Testis (tissue), 3 donors: ENCODE measurements around the gene VEGFB. TPM values are rescaled to one million over a fixed set of nuclear protein-coding genes. Genes with fewer than 3 reads are reported as not detected.

Experiments
- DNase-seq: peaks from one replicate; pipeline ENCODE4 v3.0.0-alpha.2; 2019
- H3K27ac ChIP-seq, 2 donors: fragments of 200-600 bp; sonication (generic); one replicate each; pipeline ENCODE4 v1.5.1; 2019
- H3K27me3 ChIP-seq: fragments of 200-600 bp; sonication (generic); one replicate; pipeline ENCODE4 v1.5.1; 2019
- H3K36me3 ChIP-seq: fragments of 200-600 bp; sonication (generic); one replicate; pipeline ENCODE4 v1.5.1; 2017; ENCODE audit warnings: low read depth; ENCODE audit errors: missing control alignments
- H3K4me1 ChIP-seq: fragments of 200-600 bp; sonication (generic); one replicate; pipeline ENCODE4 v1.5.1; 2019
- H3K4me3 ChIP-seq, 2 donors: fragments of 200-600 bp; sonication (generic); one replicate each; pipeline ENCODE4 v1.5.1; 2017 to 2019
- H3K9me3 ChIP-seq: fragments of 200-600 bp; sonication (generic); one replicate; pipeline ENCODE4 v1.5.1; 2017
- POLR2A ChIP-seq: fragments of 450-650 bp; IDR thresholded peaks from one replicate; pipeline ENCODE4 v1.6.1; 2017; ENCODE audit warnings: antibody characterized with exemption, mild to moderate bottlenecking, moderate library complexity
- WGBS, 2 donors: methylation state at CpG; one replicate each; pipeline ENCODE4 v1.1.5; 2018; 5-methylcytosine and 5-hydroxymethylcytosine counted together
- intact Hi-C: fragments of 100-400 bp; cut with DNase I; formaldehyde crosslinking; loops from one replicate; pipeline ENCODE4 v1.15.1; 2023; ENCODE audit warnings: low total_unique reads
- polyA plus RNA-seq: library from polyadenylated mRNA; stranded (reverse); fragments of 350-450 nt; fragmentation: Illumina TruSeq; extraction: RNeasy Lipid Tissue Mini Kit (QIAGEN cat#74804); gene quantifications from one replicate; pipeline ENCODE4 v1.2.3, GENCODE V29; 2014; ENCODE audit warnings: low read depth, low replicate concordance; ENCODE audit not compliant: insufficient read depth
- total RNA-seq, 2 donors: library from RNA; depleted of rRNA; stranded (reverse); fragments of >200 nt; gene quantifications; one replicate each; pipeline ENCODE4 v1.2.3, GENCODE V29; 2016
- TF ChIP-seq, protein P1 (sequence below), 3 experiments: fragments of 450-650 bp in 2 of 3; fragments of 200-600 bp in 1 of 3; sonication (generic) in 1 of 3; IDR thresholded peaks; one replicate each; pipeline ENCODE4 v1.5.1; 2016 to 2019; ENCODE audit warnings: antibody characterized with exemption in 3 of 3, mild to moderate bottlenecking in 2 of 3, moderate library complexity in 1 of 3

VEGFB gene
- total and polyA plus RNA-seq, 3 donors from 2014 or later = 19.1 to 57.3 (median 47.8) TPM

DNA sequence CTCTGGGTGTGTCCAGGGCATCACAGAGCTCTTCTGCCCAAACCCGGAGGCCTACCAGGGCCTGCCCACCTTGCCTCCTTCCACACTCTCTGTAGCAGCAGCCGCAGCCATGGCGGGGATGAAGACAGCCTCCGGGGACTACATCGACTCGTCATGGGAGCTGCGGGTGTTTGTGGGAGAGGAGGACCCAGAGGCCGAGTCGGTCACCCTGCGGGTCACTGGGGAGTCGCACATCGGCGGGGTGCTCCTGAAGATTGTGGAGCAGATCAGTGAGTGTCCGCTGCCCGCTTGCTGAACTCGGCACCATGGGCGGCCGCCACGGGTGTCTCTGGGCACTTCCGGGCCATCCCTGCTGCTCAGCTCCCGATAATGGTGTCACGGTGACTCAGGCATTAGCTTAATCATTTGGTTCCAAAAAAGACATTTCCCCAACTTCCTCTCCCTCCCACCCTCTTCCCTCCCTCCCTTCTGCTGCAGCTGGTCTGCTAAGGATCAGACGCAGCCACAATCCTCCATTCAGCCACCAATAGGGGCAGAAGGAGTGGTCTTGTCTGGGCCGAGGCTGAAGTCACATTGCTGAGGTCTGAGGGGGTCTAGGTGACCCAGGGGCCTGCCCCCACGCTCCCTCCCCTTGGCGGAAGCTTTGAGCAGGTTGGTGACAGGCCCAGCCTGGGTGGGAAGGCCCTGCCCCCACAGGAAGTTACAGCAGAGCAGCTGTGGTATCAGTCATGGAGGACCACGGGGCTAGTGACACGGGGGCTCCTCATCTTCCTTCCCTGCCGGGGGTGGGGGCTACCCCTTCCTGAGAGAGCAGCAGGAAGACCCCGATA is 26.9 kb upstream of the VEGFB start:
- DNase-seq = peak; percentile 37
- Histone ChIP-seq H3K4me1 (peaks cover 9% of the 10 kb centered on the region), H3K27me3 (no peaks in the 10 kb centered on the region), H3K36me3 (no peaks in the 10 kb centered on the region), H3K27ac (peak overlapping the region; percentile 65 to 71), H3K9me3 (no peaks in the 10 kb centered on the region), H3K4me3 (peak overlapping the region in 1 of 2 donors; percentile 34)
- intact Hi-C loops = loop anchor here (10.0 kb wide), 1 partner anchor 87 kb away; the partner anchor contains the start of gene KCNK4
- 51 to 55% methylated on average over 19 to 30 of the region's 30 CpGs for WGBS, 2 donors
- TF ChIP-seq, protein P1, sequence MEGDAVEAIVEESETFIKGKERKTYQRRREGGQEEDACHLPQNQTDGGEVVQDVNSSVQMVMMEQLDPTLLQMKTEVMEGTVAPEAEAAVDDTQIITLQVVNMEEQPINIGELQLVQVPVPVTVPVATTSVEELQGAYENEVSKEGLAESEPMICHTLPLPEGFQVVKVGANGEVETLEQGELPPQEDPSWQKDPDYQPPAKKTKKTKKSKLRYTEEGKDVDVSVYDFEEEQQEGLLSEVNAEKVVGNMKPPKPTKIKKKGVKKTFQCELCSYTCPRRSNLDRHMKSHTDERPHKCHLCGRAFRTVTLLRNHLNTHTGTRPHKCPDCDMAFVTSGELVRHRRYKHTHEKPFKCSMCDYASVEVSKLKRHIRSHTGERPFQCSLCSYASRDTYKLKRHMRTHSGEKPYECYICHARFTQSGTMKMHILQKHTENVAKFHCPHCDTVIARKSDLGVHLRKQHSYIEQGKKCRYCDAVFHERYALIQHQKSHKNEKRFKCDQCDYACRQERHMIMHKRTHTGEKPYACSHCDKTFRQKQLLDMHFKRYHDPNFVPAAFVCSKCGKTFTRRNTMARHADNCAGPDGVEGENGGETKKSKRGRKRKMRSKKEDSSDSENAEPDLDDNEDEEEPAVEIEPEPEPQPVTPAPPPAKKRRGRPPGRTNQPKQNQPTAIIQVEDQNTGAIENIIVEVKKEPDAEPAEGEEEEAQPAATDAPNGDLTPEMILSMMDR (IDR thresholded peaks at IDR 0.05) = no peak
- TF ChIP-seq POLR2A = no peak

DNA sequence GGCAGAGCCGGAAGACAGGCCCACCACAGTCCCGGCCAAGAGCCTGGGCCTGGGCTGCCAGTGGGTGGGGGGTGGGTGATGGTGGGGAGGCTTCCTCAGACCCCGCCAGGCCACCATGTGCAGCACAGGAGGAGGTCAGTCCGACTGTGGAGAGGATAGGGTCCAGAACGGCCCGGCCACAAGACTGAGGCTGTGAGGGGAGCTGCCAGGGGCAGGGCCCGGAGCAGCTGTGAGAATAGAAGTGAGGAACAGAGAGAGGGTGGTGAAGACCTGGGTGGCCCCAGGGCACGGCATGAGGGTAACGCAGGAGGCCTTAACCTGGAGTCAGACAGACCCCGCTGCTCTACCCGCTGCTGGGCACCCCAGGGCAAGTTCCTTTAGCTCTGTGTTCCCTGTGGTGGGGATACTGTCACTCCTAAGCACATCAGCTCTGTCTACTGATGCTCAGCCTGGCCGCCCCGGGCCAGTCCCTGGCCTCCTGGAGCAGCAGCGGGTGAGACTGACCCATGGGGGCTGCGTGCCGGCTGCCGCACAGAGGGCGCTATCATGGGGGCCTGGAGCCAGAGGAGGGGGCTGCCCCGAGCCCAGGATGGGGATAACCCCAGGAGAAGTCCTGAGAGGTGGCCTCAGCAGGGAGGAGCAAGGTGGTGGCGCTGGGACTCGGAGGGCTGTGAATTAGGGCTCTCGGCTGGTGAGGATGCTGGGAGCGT is 26.1 kb upstream of the VEGFB start:
- DNase-seq = no peak
- no peak overlapping the region for H3K4me3 ChIP-seq
- H3K27ac ChIP-seq = peak overlapping the region in 1 of 2 donors; percentile 71
- H3K27me3 ChIP-seq = no peaks in the 10 kb centered on the region
- H3K36me3 ChIP-seq = no peaks in the 10 kb centered on the region
- WGBS, 2 donors = 74% methylated on average over 10 to 23 of the region's 23 CpGs
- TF ChIP-seq POLR2A = no peak
- TF ChIP-seq, protein P1 (IDR thresholded peaks at IDR 0.05) = no peak
- H3K4me1 ChIP-seq = peaks cover 9% of the 10 kb centered on the region
- H3K9me3 ChIP-seq = no peaks in the 10 kb centered on the region
- intact Hi-C loops = loop anchor here (10.0 kb wide), 1 partner anchor 87 kb away; the partner anchor contains the start of gene KCNK4

- no peaks in the 10 kb centered on the region for H3K36me3 ChIP-seq
- WGBS, 2 donors = 78 to 79% methylated on average over 18 of the region's 18 CpGs
- H3K4me3 ChIP-seq = no peak overlapping the region
- TF ChIP-seq, protein P1 (IDR thresholded peaks at IDR 0.05) = no peak
- TF ChIP-seq POLR2A = no peak
- H3K27ac ChIP-seq = no peak overlapping the region
- H3K9me3 ChIP-seq = no peaks in the 10 kb centered on the region
- intact Hi-C loops = loop anchor here (10.0 kb wide), 1 partner anchor 86 kb away; the partner anchor contains the start of gene KCNK4
- H3K27me3 ChIP-seq = no peaks in the 10 kb centered on the region
- no peak for DNase-seq
- peaks cover 9% of the 10 kb centered on the region for H3K4me1 ChIP-seq
Measured at GRCh38 chr11:64208796-64209562, 25.4 kb upstream of the VEGFB start.

DNA sequence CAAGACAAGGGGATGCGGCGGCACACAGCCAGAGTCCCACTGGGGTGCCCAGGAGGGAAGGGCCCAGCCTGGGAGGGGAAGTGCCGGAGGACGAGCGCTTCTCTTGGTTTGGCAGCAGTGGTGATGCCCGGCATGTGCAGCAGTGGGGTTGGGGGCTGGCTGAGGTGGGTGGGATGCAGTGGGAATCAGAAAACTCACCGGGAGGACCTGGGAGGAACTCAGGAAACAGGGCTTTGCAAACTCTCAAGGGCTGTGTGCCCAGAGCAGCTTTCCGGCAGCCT is 24.9 kb upstream of the VEGFB start:
- no peak overlapping the region for H3K4me3 ChIP-seq
- no peaks in the 10 kb centered on the region for H3K27me3 ChIP-seq
- H3K36me3 ChIP-seq = no peaks in the 10 kb centered on the region
- intact Hi-C loops = loop anchor here (10.0 kb wide), 1 partner anchor 85 kb away; the partner anchor contains the start of gene KCNK4
- TF ChIP-seq POLR2A = no peak
- TF ChIP-seq, protein P1 (IDR thresholded peaks at IDR 0.05) = no peak
- peaks cover 9% of the 10 kb centered on the region for H3K4me1 ChIP-seq
- no peaks in the 10 kb centered on the region for H3K9me3 ChIP-seq
- H3K27ac ChIP-seq = no peak overlapping the region
- WGBS, 2 donors = 84 to 87% methylated on average over 8 of the region's 8 CpGs
- DNase-seq = no peak
